K562 (cell line): Measurements from ENCODE around the gene ESRRB. TPM values are rescaled to one million over a fixed set of nuclear protein-coding genes. Genes with fewer than 3 reads are reported as not detected.
A peak's percentile ranks its signal among the peaks of the same experiment; 100 is the strongest.

ENCODE experiments used
- CEBPB ChIP-seq: fragments of 450-650 bp; IDR thresholded peaks from 2 replicates; pipeline ENCODE4 v1.6.1; 2016; ENCODE audit warnings: missing genetic modification characterization, missing compliant biosample characterization
- CEBPG ChIP-seq, 3 experiments: fragments of 200-800 bp in 1 of 3; sonication (Bioruptor generic) in 1 of 3; sonication (generic) in 1 of 3; formaldehyde crosslinking in 1 of 3; IDR thresholded peaks in 2 of 3; conservative IDR thresholded peaks in 1 of 3; 2 replicates each; pipeline versions ENCODE4 v1.6.1 to v1.8.0; 2016 to 2022; ENCODE audit warnings: missing compliant biosample characterization in 2 of 3, missing genetic modification characterization in 2 of 3, mild to moderate bottlenecking in 1 of 3, missing genetic modification reagents in 1 of 3
- CXXC5 ChIP-seq: fragments of 250-450 bp; sonication (Bioruptor Pico); IDR thresholded peaks from 2 replicates; pipeline ENCODE4 v1.8.0; 2022; ENCODE audit warnings: inconsistent platforms, mild to moderate bottlenecking, moderate library complexity
- MTF1 ChIP-seq: fragments of 250-450 bp; sonication (Bioruptor Pico); IDR thresholded peaks from 2 replicates; pipeline ENCODE4 v1.9.0; 2021; ENCODE audit warnings: moderate library complexity, mild to moderate bottlenecking, inconsistent platforms, borderline replicate concordance
- NUFIP1 ChIP-seq: fragments of 450-650 bp; IDR thresholded peaks from 2 replicates; pipeline ENCODE4 v1.6.1; 2018; ENCODE audit not compliant: partially characterized antibody
- PTBP1 ChIP-seq: fragments of 200-400 bp; formaldehyde crosslinking; IDR thresholded peaks from 2 replicates; pipeline ENCODE4 v1.6.1; 2017; ENCODE audit warnings: low read depth, low read length
- SMAD1 ChIP-seq: fragments of 150-350 bp; IDR thresholded peaks from 2 replicates; pipeline ENCODE4 v1.6.1; 2014; ENCODE audit warnings: low read length, low read depth; ENCODE audit not compliant: partially characterized antibody
- SMC3 ChIP-seq: conservative IDR thresholded peaks from 2 replicates; pipeline ENCODE4 v1.6.1; 2011; ENCODE audit warnings: low read depth, low read length, improper control_type of control experiment; ENCODE audit not compliant: insufficient read depth
- ZBTB7A ChIP-seq: IDR thresholded peaks from 2 replicates; pipeline ENCODE4 v1.6.1; 2011; ENCODE audit warnings: low read depth, mild to moderate bottlenecking, low read length, moderate library complexity, borderline replicate concordance; ENCODE audit not compliant: control insufficient read depth
- ZNF347 ChIP-seq: fragments of 450-650 bp; formaldehyde crosslinking; IDR thresholded peaks from 2 replicates; pipeline ENCODE4 v1.4.0; 2020; ENCODE audit warnings: low read depth, mild to moderate bottlenecking, moderate library complexity
- ZNF699 ChIP-seq: fragments of 250-450 bp; sonication (Bioruptor Pico); IDR thresholded peaks from 2 replicates; pipeline ENCODE4 v1.8.0; 2021; ENCODE audit warnings: mild to moderate bottlenecking, moderate library complexity; ENCODE audit not compliant: insufficient replicate concordance
- ZNF77 ChIP-seq: fragments of 250-450 bp; sonication (Bioruptor Pico); IDR thresholded peaks from 2 replicates; pipeline ENCODE4 v1.5.0; 2020
- polyA plus RNA-seq, 8 experiments: library from polyadenylated mRNA; depleted of rRNA in 4 of 8; stranded (reverse) in 5 of 8; unstranded in 3 of 8; fragments of >200 nt; fragmentation: Nextera tagmentation in 2 of 8; fragmentation: Illumina TruSeq in 1 of 8; extraction: Ambion mirVana in 2 of 8; extraction: Trizol in 1 of 8; gene quantifications; 2 replicates each; pipeline versions ENCODE4 v1.2.1 to v1.2.3, GENCODE V29; 2011 to 2014; ENCODE audit warnings: inconsistent platforms in 1 of 8, missing spikeins in 1 of 8
- total RNA-seq, 7 experiments: library from RNA; depleted of rRNA in 6 of 7; stranded (reverse); fragments of >200 nt in 6 of 7; fragmentation: Illumina TruSeq in 2 of 7; extraction: Trizol in 2 of 7; gene quantifications; 2 replicates each; pipeline versions ENCODE4 v1.2.1 to v1.2.3, GENCODE V29; 2011 to 2021; ENCODE audit warnings: low replicate concordance in 1 of 7
- TF ChIP-seq, protein P1 (sequence below): sonication (generic); formaldehyde crosslinking; IDR thresholded peaks from 2 replicates; pipeline ENCODE4 v1.8.1; 2022; ENCODE audit warnings: missing genetic modification reagents
- TF ChIP-seq, protein P2 (sequence below): conservative IDR thresholded peaks from 2 replicates; pipeline ENCODE4 v1.6.1; 2011; ENCODE audit warnings: low read depth, mild to moderate bottlenecking, low read length; ENCODE audit not compliant: control insufficient read depth
- TF ChIP-seq, protein P3 (sequence below): fragments of 250-450 bp; sonication (Bioruptor Pico); IDR thresholded peaks from 2 replicates; pipeline ENCODE4 v1.4.0; 2020
- TF ChIP-seq, protein P4 (sequence below): IDR thresholded peaks from 2 replicates; pipeline ENCODE4 v1.6.1; 2012; ENCODE audit warnings: low read depth, low read length, improper control_type of control experiment, borderline replicate concordance

The ESRRB gene
- total and polyA plus RNA-seq, 9 of the 15 experiments (the other 6 are each of a cell fraction or from before 2014, with no cell fraction given), result 3.2 to 24.7 (median 14.5) TPM

DNA sequence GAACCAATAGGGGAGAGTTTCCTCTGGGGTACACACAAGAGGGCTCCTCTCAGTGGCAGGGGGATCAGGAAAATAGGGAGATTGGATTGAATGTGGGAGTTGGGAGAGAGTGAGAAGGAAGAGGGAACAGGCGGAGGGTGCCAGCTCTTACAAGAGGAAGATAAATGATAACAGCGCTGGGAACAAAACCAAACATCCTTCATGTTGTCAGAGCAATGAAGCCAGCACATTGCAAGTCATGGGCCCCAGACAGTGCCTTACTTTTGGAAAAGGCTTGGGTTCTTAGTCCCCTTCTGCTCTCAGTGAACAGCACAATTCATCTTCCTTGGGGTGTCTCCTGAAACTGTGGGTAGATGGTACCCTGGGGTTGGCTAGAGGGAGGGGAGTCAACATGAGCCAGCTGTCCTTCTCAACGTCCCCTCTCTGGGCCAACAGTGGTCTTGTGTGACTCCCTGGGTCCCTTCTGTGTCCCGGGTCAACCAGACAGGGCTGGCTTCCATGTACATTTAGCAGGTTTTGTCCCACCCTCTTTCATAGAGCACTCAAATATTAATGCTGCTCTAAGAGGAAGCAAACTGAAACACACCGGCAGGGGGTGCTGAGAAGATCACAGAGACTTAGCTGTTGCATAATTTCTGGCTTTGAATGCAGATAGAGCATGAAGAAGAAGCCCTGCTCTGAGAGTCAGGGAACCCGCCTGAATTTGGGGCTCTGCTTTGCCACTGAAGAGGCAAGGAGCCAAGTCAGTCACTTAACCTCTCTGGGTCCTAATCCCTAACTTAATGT lies 138.5 kb downstream of the ESRRB start (continued):
- TF ChIP-seq SMC3 (0 out of 2 replicates have a peak, but pooled peaks have one; percentile 37), ZNF77 (CRISPR knock-in tag) (no peak), CEBPG (CRISPR knock-in tag; IDR thresholded peaks at IDR 0.05) (peak; percentile 69), CEBPG (tag; conservative IDR thresholded peaks at IDR 0.05 in 1 of 2, IDR thresholded peaks at IDR 0.05 in 1 of 2) (peak; percentile 59 to 85), CXXC5 (CRISPR knock-in tag) (no peak), ZBTB7A (no peak), ZNF699 (CRISPR knock-in tag) (no peak), ZNF347 (CRISPR knock-in tag) (no peak), SMAD1 (peak; percentile 32), CEBPB (tag) (peak; percentile 89), MTF1 (CRISPR knock-in tag) (no peak), PTBP1 (no peak), NUFIP1 (no peak)
- TF ChIP-seq, protein P1, sequence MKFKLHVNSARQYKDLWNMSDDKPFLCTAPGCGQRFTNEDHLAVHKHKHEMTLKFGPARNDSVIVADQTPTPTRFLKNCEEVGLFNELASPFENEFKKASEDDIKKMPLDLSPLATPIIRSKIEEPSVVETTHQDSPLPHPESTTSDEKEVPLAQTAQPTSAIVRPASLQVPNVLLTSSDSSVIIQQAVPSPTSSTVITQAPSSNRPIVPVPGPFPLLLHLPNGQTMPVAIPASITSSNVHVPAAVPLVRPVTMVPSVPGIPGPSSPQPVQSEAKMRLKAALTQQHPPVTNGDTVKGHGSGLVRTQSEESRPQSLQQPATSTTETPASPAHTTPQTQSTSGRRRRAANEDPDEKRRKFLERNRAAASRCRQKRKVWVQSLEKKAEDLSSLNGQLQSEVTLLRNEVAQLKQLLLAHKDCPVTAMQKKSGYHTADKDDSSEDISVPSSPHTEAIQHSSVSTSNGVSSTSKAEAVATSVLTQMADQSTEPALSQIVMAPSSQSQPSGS, result no peak
- TF ChIP-seq, protein P2, sequence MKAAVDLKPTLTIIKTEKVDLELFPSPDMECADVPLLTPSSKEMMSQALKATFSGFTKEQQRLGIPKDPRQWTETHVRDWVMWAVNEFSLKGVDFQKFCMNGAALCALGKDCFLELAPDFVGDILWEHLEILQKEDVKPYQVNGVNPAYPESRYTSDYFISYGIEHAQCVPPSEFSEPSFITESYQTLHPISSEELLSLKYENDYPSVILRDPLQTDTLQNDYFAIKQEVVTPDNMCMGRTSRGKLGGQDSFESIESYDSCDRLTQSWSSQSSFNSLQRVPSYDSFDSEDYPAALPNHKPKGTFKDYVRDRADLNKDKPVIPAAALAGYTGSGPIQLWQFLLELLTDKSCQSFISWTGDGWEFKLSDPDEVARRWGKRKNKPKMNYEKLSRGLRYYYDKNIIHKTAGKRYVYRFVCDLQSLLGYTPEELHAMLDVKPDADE, result no peak
- TF ChIP-seq, protein P3, sequence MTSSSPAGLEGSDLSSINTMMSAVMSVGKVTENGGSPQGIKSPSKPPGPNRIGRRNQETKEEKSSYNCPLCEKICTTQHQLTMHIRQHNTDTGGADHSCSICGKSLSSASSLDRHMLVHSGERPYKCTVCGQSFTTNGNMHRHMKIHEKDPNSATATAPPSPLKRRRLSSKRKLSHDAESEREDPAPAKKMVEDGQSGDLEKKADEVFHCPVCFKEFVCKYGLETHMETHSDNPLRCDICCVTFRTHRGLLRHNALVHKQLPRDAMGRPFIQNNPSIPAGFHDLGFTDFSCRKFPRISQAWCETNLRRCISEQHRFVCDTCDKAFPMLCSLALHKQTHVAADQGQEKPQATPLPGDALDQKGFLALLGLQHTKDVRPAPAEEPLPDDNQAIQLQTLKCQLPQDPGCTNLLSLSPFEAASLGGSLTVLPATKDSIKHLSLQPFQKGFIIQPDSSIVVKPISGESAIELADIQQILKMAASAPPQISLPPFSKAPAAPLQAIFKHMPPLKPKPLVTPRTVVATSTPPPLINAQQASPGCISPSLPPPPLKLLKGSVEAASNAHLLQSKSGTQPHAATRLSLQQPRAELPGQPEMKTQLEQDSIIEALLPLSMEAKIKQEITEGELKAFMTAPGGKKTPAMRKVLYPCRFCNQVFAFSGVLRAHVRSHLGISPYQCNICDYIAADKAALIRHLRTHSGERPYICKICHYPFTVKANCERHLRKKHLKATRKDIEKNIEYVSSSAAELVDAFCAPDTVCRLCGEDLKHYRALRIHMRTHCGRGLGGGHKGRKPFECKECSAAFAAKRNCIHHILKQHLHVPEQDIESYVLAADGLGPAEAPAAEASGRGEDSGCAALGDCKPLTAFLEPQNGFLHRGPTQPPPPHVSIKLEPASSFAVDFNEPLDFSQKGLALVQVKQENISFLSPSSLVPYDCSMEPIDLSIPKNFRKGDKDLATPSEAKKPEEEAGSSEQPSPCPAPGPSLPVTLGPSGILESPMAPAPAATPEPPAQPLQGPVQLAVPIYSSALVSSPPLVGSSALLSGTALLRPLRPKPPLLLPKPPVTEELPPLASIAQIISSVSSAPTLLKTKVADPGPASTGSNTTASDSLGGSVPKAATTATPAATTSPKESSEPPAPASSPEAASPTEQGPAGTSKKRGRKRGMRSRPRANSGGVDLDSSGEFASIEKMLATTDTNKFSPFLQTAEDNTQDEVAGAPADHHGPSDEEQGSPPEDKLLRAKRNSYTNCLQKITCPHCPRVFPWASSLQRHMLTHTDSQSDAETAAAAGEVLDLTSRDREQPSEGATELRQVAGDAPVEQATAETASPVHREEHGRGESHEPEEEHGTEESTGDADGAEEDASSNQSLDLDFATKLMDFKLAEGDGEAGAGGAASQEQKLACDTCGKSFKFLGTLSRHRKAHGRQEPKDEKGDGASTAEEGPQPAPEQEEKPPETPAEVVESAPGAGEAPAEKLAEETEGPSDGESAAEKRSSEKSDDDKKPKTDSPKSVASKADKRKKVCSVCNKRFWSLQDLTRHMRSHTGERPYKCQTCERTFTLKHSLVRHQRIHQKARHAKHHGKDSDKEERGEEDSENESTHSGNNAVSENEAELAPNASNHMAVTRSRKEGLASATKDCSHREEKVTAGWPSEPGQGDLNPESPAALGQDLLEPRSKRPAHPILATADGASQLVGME (CRISPR knock-in tag), result no peak
- TF ChIP-seq, protein P4, sequence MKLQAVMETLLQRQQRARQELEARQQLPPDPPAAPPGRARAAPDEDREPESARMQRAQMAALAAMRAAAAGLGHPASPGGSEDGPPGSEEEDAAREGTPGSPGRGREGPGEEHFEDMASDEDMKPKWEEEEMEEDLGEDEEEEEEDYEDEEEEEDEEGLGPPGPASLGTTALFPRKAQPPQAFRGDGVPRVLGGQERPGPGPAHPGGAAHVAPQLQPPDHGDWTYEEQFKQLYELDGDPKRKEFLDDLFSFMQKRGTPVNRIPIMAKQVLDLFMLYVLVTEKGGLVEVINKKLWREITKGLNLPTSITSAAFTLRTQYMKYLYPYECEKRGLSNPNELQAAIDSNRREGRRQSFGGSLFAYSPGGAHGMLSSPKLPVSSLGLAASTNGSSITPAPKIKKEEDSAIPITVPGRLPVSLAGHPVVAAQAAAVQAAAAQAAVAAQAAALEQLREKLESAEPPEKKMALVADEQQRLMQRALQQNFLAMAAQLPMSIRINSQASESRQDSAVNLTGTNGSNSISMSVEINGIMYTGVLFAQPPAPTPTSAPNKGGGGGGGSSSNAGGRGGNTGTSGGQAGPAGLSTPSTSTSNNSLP, result no peak
